D721Med (cell line): ENCODE data around the gene DIS3L2.
"Not testable (repeated sequence)": the region's sequence is repeated elsewhere in the genome, so short reads cannot be mapped to it uniquely, and the experiment has no call there.

ENCODE experiments used
- DNase-seq: peaks from one replicate; pipeline ENCODE4 v3.0.0; 2011; ENCODE audit warnings: low spot score; ENCODE audit not compliant: insufficient read length
- FAIRE-seq: peaks from 2 replicates; lab custom pipeline; 2011; peaks lifted over from hg19 to GRCh38; lab: Jason Lieb, UNC
- CTCF ChIP-seq: IDR thresholded peaks from 2 replicates; pipeline ENCODE4 v1.5.1; 2012; ENCODE audit warnings: mild to moderate bottlenecking, control low read depth; ENCODE audit not compliant: insufficient read depth; ENCODE audit errors: missing control alignments

Gene DIS3L2

DNA sequence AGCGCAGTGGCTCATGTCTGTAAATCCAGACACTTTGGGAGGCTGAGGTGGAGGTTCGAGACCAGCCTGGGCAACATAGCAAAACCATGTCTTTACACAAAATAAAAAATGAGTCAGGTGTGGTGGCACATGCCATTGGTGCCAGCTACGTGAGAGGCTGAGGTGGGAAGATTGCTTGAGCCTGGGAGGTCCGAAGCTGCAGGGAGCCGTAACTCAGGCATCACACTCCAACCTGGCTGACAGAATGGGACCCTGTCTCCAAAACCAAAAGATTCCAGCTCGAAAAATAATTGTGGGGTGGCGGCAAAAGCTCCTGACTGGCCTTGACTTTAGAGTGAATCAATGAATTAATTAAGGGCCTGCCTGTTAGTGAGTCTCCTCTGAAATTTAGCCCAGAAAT, 415.8 kb downstream of the DIS3L2 start:
- TF ChIP-seq CTCF = no peak
- FAIRE-seq = no peak

DNA sequence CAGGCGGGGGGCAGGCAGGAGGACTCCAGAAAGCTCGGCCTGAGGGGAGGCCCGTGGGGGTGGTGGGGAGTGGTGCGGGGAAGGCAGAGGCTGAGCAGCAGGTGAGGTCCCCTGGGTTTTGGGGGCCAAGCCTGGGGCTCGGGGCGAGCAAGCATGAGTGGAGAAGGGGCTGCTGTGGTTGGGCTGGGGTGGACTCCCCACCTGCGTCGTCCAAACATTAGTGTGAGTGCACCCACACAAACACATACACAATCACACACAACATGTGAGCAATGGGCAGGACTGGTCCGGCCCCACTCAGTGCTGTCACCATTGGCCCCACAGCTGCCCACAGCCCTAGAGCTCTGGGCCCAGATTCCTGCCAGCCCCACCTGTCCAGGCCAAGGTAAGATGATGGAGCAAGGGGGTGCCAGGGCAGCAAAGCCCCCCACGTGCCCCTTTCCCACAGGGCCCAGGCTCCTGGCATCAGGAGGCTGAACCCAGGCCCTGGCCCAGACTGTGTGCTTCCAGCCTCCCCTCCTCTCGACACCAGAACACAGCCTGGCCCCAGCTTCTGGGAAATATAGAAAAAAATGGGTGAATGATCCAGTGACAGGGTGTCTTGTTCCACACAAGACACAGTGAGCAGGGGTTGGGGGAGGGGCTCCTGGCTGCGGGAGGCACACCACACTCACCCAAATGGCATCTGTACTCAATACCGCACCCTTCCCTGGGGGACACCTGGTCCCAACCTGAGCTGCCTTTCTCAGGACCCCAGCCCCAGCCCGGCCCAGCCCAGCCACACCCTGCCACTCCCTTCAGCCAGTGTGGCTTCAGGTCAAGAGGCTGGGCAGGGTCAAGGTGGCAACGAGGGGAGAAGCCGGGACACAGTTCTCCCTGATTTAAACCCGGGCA, 416.6 kb downstream of the DIS3L2 start:
- FAIRE-seq (no peak), DNase-seq (no peak)
- no peak for TF ChIP-seq CTCF

More for the DNA sequence above, 415.8 kb downstream of the DIS3L2 start:
- no peak for DNase-seq

DNA sequence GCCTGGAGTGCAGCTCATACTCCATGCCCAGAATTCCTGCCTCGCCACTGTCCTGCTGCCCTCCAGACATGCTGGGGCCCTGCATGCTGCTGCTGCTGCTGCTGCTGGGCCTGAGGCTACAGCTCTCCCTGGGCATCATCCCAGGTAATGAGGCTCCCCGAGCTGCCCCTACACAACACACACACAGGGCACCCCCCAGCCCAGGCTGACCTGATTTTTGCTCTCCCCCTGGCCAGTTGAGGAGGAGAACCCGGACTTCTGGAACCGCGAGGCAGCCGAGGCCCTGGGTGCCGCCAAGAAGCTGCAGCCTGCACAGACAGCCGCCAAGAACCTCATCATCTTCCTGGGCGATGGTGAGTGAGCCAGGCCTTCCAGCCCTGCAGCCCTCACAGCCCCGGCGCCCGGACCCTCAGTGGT, 417.2 kb downstream of the DIS3L2 start, which contains the start of gene ALPP:
TSS of gene ALPP (plus strand) at position 17 of the 417 bp plus-strand sequence. CDS start at position 69, 52 bp downstream.
- not testable (repeated sequence) for DNase-seq, FAIRE-seq

DNA sequence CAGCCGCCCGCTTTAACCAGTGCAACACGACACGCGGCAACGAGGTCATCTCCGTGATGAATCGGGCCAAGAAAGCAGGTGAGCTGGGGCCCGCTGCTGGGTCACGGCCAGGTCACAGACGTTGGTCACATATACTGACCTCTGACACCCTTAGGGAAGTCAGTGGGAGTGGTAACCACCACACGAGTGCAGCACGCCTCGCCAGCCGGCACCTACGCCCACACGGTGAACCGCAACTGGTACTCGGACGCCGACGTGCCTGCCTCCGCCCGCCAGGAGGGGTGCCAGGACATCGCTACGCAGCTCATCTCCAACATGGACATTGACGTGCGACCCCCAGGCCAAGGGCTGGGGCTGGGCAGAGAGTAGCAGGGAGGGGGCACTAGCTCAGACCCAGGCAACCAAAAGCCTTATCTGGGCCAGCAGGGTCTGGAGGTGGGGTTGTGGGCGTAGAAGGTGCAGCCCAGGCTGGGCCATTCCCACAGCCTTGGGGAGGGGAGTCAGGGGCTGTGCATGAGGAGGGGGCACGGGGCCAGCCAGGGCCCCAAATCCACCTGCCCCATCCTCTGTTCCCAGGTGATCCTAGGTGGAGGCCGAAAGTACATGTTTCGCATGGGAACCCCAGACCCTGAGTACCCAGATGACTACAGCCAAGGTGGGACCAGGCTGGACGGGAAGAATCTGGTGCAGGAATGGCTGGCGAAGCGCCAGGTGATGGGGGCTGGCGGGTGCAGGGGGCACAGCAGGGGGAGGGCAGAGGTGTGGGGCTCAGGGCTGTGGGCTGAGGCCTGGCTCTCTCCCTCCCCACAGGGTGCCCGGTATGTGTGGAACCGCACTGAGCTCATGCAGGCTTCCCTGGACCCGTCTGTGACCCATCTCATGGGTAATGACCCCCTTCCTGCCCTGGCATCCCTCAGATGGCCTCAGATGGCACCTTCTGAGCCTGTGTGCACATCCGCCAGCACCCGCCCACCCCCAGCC, 418.4 kb downstream of the DIS3L2 start:
- not testable (repeated sequence) for DNase-seq, FAIRE-seq

DNA sequence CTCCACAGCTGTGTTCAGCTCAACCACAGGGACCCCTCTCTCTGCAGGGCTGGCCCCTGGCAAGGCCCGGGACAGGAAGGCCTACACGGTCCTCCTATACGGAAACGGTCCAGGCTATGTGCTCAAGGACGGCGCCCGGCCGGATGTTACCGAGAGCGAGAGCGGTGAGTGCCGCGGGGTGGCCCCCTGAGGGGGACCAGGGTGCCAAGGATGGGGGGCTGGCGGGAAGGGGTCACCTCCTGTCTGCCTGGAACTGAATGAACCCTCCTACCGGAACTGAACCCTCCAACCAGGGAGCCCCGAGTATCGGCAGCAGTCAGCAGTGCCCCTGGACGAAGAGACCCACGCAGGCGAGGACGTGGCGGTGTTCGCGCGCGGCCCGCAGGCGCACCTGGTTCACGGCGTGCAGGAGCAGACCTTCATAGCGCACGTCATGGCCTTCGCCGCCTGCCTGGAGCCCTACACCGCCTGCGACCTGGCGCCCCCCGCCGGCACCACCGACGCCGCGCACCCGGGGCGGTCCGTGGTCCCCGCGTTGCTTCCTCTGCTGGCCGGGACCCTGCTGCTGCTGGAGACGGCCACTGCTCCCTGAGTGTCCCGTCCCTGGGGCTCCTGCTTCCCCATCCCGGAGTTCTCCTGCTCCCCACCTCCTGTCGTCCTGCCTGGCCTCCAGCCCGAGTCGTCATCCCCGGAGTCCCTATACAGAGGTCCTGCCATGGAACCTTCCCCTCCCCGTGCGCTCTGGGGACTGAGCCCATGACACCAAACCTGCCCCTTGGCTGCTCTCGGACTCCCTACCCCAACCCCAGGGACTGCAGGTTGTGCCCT, 419.9 kb downstream of the DIS3L2 start:
- DNase-seq = not testable (repeated sequence)

DNA sequence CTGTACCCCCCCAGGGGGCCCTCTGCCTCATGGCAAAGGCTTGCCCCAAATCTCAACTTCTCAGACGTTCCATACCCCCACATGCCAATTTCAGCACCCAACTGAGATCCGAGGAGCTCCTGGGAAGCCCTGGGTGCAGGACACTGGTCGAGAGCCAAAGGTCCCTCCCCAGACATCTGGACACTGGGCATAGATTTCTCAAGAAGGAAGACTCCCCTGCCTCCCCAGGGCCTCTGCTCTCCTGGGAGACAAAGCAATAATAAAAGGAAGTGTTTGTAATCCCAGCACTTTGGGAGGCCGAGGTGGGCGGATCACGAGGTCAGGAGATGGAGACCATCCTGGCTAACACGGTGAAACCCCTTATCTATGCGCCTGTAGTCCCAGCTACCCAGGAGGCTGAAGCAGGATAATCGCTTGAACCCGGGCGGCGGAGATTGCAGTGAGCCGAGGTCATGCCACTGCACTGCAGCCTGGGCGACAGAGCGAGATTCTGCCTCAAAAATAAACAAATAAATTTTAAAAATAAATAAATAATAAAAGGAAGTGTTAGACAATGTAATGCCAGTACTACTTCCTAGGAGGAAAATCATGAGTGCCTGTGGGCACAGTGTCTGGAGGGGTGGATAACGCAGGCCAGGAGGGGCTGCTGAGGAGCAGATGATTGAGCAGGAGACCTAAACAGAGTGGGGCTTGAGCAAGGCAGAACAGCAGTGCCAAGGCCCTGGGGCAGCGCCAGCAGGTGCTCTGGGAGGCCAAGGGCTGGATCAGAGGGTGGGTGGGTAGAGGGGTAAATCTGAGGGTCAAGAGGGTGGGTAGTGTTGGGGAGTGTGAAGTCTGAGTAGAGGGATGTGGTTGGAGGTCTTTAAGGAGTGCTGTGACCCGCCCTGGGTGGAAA, 421.1 kb downstream of the DIS3L2 start:
- DNase-seq (no peak), FAIRE-seq (no peak)
- no peak for TF ChIP-seq CTCF

More for the DNA sequence above, 419.9 kb downstream of the DIS3L2 start:
- FAIRE-seq = not testable (repeated sequence)

GRCh38 chr2:232384466-232384865, 423.0 kb downstream of the DIS3L2 start:
- TF ChIP-seq CTCF = no peak
- DNase-seq (no peak), FAIRE-seq (no peak)

- DNase-seq, FAIRE-seq: not testable (repeated sequence)
Observed at GRCh38 chr2:232385058-232385457, 423.5 kb downstream of the DIS3L2 start.
